Measurements from ENCODE around the gene UBA3.

UBA3 gene

GRCh38 chr3:69119681-69120080 lies 39.5 kb upstream of the UBA3 start:
- H3K4me2 ChIP-seq (ENCODE audit: low read length): no peak overlapping the region
- H3K36me3 ChIP-seq (ENCODE audit: insufficient read depth, low read length): no peaks in the 10 kb centered on the region
- no peaks in the 10 kb centered on the region for H3K27me3 ChIP-seq (ENCODE audit: insufficient read depth, low read length)
- no peaks in the 10 kb centered on the region for H3K79me2 ChIP-seq (ENCODE audit: insufficient read depth, low read length)
- H3F3A ChIP-seq (ENCODE audit: insufficient read depth, low read length): no peaks in the 10 kb centered on the region
- H2AFZ ChIP-seq (ENCODE audit: low read length): no peak overlapping the region
- H3K4me1 ChIP-seq (ENCODE audit: insufficient read depth, low read length, severe bottlenecking): no peaks in the 10 kb centered on the region
- H3K9me2 ChIP-seq (ENCODE audit: low read depth, low read length): no peaks in the 10 kb centered on the region
- no peak overlapping the region for H3K9ac ChIP-seq (ENCODE audit: low read length)
- H4K20me1 ChIP-seq (ENCODE audit: insufficient read depth, low read length): no peaks in the 10 kb centered on the region
- no peak overlapping the region for H3K4me3 ChIP-seq (ENCODE audit: low read depth, low read length, poor library complexity, severe bottlenecking)
- no peaks in the 10 kb centered on the region for H3K9me3 ChIP-seq (ENCODE audit: low read length)
- TF ChIP-seq EZH2 (IDR thresholded peaks at IDR 0.05; ENCODE audit: borderline replicate concordance, low read length) (no peak), CTCF (IDR thresholded peaks at IDR 0.05; ENCODE audit: low read length) (no peak)
- no peak overlapping the region for H3K27ac ChIP-seq (ENCODE audit: low read depth, low read length, poor library complexity, severe bottlenecking)

GRCh38 chr3:69119138-69119537 lies 39.0 kb upstream of the UBA3 start:
- H3K9me3 ChIP-seq (ENCODE audit: low read length): no peaks in the 10 kb centered on the region
- H3K9ac ChIP-seq (ENCODE audit: low read length): no peak overlapping the region
- H3K4me1 ChIP-seq (ENCODE audit: insufficient read depth, low read length, severe bottlenecking): no peaks in the 10 kb centered on the region
- no peaks in the 10 kb centered on the region for H3K79me2 ChIP-seq (ENCODE audit: insufficient read depth, low read length)
- H4K20me1 ChIP-seq (ENCODE audit: insufficient read depth, low read length): no peaks in the 10 kb centered on the region
- no peak overlapping the region for H3K4me2 ChIP-seq (ENCODE audit: low read length)
- H3K27ac ChIP-seq (ENCODE audit: low read depth, low read length, poor library complexity, severe bottlenecking): no peak overlapping the region
- no peaks in the 10 kb centered on the region for H3K27me3 ChIP-seq (ENCODE audit: insufficient read depth, low read length)
- H3K4me3 ChIP-seq (ENCODE audit: low read depth, low read length, poor library complexity, severe bottlenecking): no peak overlapping the region
- no peaks in the 10 kb centered on the region for H3K9me2 ChIP-seq (ENCODE audit: low read depth, low read length)
- H3K36me3 ChIP-seq (ENCODE audit: insufficient read depth, low read length): no peaks in the 10 kb centered on the region
- H3F3A ChIP-seq (ENCODE audit: insufficient read depth, low read length): no peaks in the 10 kb centered on the region
- H2AFZ ChIP-seq (ENCODE audit: low read length): no peak overlapping the region
- TF ChIP-seq CTCF (IDR thresholded peaks at IDR 0.05; ENCODE audit: low read length): no peak
- TF ChIP-seq EZH2 (IDR thresholded peaks at IDR 0.05; ENCODE audit: borderline replicate concordance, low read length): no peak

- H3F3A ChIP-seq (ENCODE audit: insufficient read depth, low read length): no peaks in the 10 kb centered on the region
- H3K4me3 ChIP-seq (ENCODE audit: low read depth, low read length, poor library complexity, severe bottlenecking): no peak overlapping the region
- H3K36me3 ChIP-seq (ENCODE audit: insufficient read depth, low read length): no peaks in the 10 kb centered on the region
- H3K9me2 ChIP-seq (ENCODE audit: low read depth, low read length): no peaks in the 10 kb centered on the region
- no peaks in the 10 kb centered on the region for H3K9me3 ChIP-seq (ENCODE audit: low read length)
- no peaks in the 10 kb centered on the region for H3K27me3 ChIP-seq (ENCODE audit: insufficient read depth, low read length)
- TF ChIP-seq CTCF (IDR thresholded peaks at IDR 0.05; ENCODE audit: low read length) (no peak), EZH2 (IDR thresholded peaks at IDR 0.05; ENCODE audit: borderline replicate concordance, low read length) (no peak)
- H3K79me2 ChIP-seq (ENCODE audit: insufficient read depth, low read length): no peaks in the 10 kb centered on the region
- H3K27ac ChIP-seq (ENCODE audit: low read depth, low read length, poor library complexity, severe bottlenecking): no peak overlapping the region
- no peak overlapping the region for H3K4me2 ChIP-seq (ENCODE audit: low read length)
- H4K20me1 ChIP-seq (ENCODE audit: insufficient read depth, low read length): no peaks in the 10 kb centered on the region
- H2AFZ ChIP-seq (ENCODE audit: low read length): no peak overlapping the region
- no peaks in the 10 kb centered on the region for H3K4me1 ChIP-seq (ENCODE audit: insufficient read depth, low read length, severe bottlenecking)
- no peak overlapping the region for H3K9ac ChIP-seq (ENCODE audit: low read length)
Measured at GRCh38 chr3:69118555-69118954, 38.4 kb upstream of the UBA3 start.

All from OCI-LY1 (cell line).